ENCODE measurements around the gene POLL.

Gene POLL

GRCh38 chr10:101569323-101569621, 18.8 kb downstream of the POLL start:
- no peak overlapping the region for H3K4me3 ChIP-seq (ENCODE audit: control insufficient read depth, low read depth, low read length)
- TF ChIP-seq CTCF (conservative IDR thresholded peaks at IDR 0.05; ENCODE audit: control insufficient read depth, insufficient read depth, low read depth, low read length), result no peak
- DNase-seq (ENCODE audit: low read depth), result no peak

GRCh38 chr10:101568054-101568745, 19.9 kb downstream of the POLL start:
- no peak for TF ChIP-seq CTCF (conservative IDR thresholded peaks at IDR 0.05; ENCODE audit: control insufficient read depth, insufficient read depth, low read depth, low read length)
- no peak for DNase-seq (ENCODE audit: low read depth)
- no peak overlapping the region for H3K4me3 ChIP-seq (ENCODE audit: control insufficient read depth, low read depth, low read length)

- no peak overlapping the region for H3K4me3 ChIP-seq (ENCODE audit: control insufficient read depth, low read depth, low read length)
- DNase-seq (ENCODE audit: low read depth), result no peak
- TF ChIP-seq CTCF (conservative IDR thresholded peaks at IDR 0.05; ENCODE audit: control insufficient read depth, insufficient read depth, low read depth, low read length), result no peak
Measured at GRCh38 chr10:101567165-101568006, 20.7 kb downstream of the POLL start.

GRCh38 chr10:101566333-101567164, 21.5 kb downstream of the POLL start:
- no peak overlapping the region for H3K4me3 ChIP-seq (ENCODE audit: control insufficient read depth, low read depth, low read length)
- no peak for DNase-seq (ENCODE audit: low read depth)
- TF ChIP-seq CTCF (conservative IDR thresholded peaks at IDR 0.05; ENCODE audit: control insufficient read depth, insufficient read depth, low read depth, low read length), result no peak

- no peak for TF ChIP-seq CTCF (conservative IDR thresholded peaks at IDR 0.05; ENCODE audit: control insufficient read depth, insufficient read depth, low read depth, low read length)
- no peak for DNase-seq (ENCODE audit: low read depth)
- H3K4me3 ChIP-seq (ENCODE audit: control insufficient read depth, low read depth, low read length), result no peak overlapping the region
Measured at GRCh38 chr10:101565936-101566332, 22.1 kb downstream of the POLL start.

- no peak for DNase-seq (ENCODE audit: low read depth)
- no peak for TF ChIP-seq CTCF (conservative IDR thresholded peaks at IDR 0.05; ENCODE audit: control insufficient read depth, insufficient read depth, low read depth, low read length)
- H3K4me3 ChIP-seq (ENCODE audit: control insufficient read depth, low read depth, low read length), result no peak overlapping the region
Measured at GRCh38 chr10:101565370-101565900, 22.6 kb downstream of the POLL start.
